ENCODE data around the gene NDUFS4.
"Not testable (repeated sequence)": the region's sequence is repeated elsewhere in the genome, so short reads cannot be mapped to it uniquely, and the experiment has no call there.

The NDUFS4 gene

GRCh38 chr5:53665313-53665712 lies 104.9 kb downstream of the NDUFS4 start:
- not testable (repeated sequence) for DNase-seq (ENCODE audit: low read depth in 2 of 2)

- no peak for DNase-seq (ENCODE audit: low read depth in 2 of 2)
Measured at GRCh38 chr5:53667621-53668020, 107.2 kb downstream of the NDUFS4 start.

DNA sequence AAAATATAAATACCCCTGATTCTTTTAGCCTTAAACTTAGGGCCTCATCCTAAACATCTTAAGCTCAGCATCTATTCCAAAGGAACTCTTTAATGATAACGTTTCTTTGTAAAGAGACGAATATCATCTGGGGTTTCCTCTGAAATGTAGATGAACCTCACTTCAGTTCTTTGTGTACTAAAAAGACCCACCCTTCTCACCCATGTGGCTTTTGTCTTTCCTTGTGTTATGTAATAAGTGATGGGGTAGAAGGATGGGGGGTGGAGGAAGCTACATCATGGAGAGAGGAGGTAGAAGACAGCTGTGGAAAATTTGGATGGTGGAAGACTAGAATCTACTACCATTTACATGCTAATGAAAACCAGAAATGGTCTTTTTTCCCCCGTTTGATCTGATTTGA lies 111.0 kb downstream of the NDUFS4 start:
- DNase-seq (ENCODE audit: low read depth in 2 of 2), result no peak

- no peak for DNase-seq (ENCODE audit: low read depth in 2 of 2)
Measured at GRCh38 chr5:53674121-53674520, 113.7 kb downstream of the NDUFS4 start.

DNA sequence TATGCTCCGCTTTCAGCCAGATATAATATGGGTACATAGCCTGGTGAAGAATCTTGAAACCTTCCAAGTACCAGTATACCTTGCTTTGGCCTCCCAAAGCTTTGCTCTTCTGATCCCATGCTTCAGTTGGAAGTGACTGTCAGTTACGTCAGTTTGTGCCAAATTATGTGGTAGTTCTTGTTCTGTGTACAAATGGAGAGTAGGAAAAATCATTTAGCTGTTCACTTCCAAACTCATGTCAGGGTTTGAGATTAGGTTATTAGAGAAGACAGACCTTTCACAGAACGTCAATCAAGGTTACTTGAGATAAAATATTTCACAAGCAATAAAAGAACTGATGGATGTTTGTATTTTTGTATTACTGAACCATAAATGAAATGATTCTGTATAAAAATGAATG lies 117.2 kb downstream of the NDUFS4 start:
- DNase-seq (ENCODE audit: low read depth in 2 of 2), result no peak

DNA sequence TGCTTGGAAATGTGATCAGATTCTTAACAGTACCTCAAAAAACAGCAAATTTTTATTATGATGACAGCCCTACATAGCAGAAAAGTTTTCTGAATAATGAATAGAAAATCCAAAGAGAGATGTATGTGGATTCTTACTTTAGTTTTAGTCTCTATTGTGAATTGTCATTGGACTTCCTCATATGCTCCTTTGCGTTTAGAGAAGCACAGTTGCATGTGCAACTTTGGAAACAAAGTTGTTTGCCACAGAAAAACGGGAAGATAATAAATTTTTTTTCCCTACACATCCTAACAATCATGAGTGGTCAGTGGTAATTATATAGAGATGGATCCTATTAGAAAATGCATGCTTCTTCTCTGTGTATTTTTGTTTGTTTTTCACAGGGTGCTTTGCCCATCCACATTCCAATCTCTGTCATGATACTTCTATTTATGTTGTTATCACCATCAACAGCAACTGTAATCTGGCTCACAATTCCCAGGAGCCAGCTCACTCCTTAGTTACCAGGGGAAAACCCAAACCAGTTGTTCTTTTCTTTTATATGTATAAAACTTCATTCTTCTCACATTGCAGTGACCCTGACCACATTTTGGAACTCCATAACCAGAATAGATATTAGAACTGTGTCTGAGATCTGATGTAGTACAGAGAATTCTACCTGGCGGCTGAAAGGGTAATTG lies 118.7 kb downstream of the NDUFS4 start:
- DNase-seq (ENCODE audit: low read depth in 2 of 2), result no peak

- DNase-seq (ENCODE audit: low read depth in 2 of 2), result no peak
Measured at GRCh38 chr5:53681079-53681478, 120.6 kb downstream of the NDUFS4 start.

- DNase-seq (ENCODE audit: low read depth in 2 of 2), result no peak
Measured at GRCh38 chr5:53691014-53691413, 130.6 kb downstream of the NDUFS4 start.

DNA sequence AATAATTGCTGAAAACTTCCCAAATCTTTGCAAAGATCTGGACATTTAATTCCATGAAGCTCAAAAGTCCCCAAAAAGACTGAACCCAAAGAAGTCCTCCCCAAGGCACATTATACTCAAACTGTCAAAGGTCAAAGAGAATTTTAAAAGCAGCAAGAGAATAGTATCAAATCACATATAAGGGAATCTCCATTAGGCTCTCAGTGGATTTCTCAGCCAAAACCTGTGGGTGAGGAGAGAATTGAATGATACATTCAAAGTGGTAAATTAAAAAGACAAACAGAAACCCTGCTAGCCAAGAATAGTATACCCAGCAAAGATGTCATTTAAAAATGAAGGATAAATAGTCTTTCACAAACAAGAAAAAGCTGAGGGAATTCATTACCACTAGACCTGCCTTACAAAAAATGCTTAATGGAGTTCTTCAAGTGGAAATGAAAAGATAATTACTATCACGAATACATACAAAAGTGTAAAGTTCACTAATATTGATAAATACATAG lies 134.1 kb downstream of the NDUFS4 start:
- DNase-seq (ENCODE audit: low read depth in 2 of 2), result no peak

GRCh38 chr5:53710405-53710804 lies 150.0 kb downstream of the NDUFS4 start:
- not testable (repeated sequence) for DNase-seq (ENCODE audit: low read depth in 2 of 2)

DNA sequence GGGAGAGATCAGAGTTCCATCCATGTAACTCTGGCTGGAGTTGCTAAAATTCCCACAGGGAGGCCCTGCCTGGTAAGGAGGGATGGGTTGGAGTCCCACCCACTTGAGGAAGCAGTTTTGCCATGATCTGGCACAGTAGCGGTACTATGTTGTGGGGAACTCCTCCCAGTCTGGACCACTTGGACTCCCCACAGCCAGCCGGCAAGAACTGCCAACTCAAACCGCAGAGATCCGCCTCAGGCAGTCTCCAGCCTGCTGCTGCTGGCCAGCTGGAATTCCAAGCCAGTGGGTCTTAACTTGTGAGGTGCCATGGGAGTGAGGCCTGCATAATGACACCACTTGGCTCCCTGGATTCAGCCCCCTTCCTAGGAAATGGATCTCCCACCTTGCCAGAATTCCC lies 151.9 kb downstream of the NDUFS4 start:
- DNase-seq (ENCODE audit: low read depth in 2 of 2), result no peak

- no peak for DNase-seq (ENCODE audit: low read depth in 2 of 2)
Measured at GRCh38 chr5:53713978-53714666, 153.7 kb downstream of the NDUFS4 start.

- DNase-seq (ENCODE audit: low read depth in 2 of 2), result no peak
Measured at GRCh38 chr5:53714667-53715010, 154.2 kb downstream of the NDUFS4 start.

- no peak for DNase-seq (ENCODE audit: low read depth in 2 of 2)
Measured at GRCh38 chr5:53726121-53726520, 165.7 kb downstream of the NDUFS4 start.

GRCh38 chr5:53730943-53731342 lies 170.5 kb downstream of the NDUFS4 start:
- DNase-seq (ENCODE audit: low read depth in 2 of 2), result no peak

All from stimulated activated CD8-positive, alpha-beta memory T cell treated with anti-CD3 and anti-CD28 coated beads, Interleukin-7, amount 100 ng/mL, for 4 hours (primary cell).